Fibroblast of pulmonary artery (primary cell): ENCODE data around the gene ANKRD61.
"Not testable (repeated sequence)": the region's sequence is repeated elsewhere in the genome, so short reads cannot be mapped to it uniquely, and the experiment has no call there.

Experiments used
- DNase-seq: peaks from one replicate; pipeline ENCODE4 v3.0.0-alpha.2; 2010; ENCODE audit warnings: low read depth
- H3K4me3 ChIP-seq: replicated peaks from 2 replicates; pipeline ENCODE4 v1.5.1; 2011; ENCODE audit warnings: low read depth, mild to moderate bottlenecking, control low read depth, low read length, moderate library complexity
- TF ChIP-seq, protein P1 (sequence below): IDR thresholded peaks from 2 replicates; pipeline ENCODE4 v1.5.1; 2011; ENCODE audit warnings: mild to moderate bottlenecking, control low read depth, low read length, inconsistent platforms; ENCODE audit errors: missing control alignments

Gene ANKRD61

GRCh38 chr7:6030988-6031387 is at the start of gene ANKRD61:
ANKRD61 (plus strand) TSS chr7:6031376; CDS start chr7:6031376, 0 bp downstream.
- no peak for DNase-seq
- TF ChIP-seq, protein P1, sequence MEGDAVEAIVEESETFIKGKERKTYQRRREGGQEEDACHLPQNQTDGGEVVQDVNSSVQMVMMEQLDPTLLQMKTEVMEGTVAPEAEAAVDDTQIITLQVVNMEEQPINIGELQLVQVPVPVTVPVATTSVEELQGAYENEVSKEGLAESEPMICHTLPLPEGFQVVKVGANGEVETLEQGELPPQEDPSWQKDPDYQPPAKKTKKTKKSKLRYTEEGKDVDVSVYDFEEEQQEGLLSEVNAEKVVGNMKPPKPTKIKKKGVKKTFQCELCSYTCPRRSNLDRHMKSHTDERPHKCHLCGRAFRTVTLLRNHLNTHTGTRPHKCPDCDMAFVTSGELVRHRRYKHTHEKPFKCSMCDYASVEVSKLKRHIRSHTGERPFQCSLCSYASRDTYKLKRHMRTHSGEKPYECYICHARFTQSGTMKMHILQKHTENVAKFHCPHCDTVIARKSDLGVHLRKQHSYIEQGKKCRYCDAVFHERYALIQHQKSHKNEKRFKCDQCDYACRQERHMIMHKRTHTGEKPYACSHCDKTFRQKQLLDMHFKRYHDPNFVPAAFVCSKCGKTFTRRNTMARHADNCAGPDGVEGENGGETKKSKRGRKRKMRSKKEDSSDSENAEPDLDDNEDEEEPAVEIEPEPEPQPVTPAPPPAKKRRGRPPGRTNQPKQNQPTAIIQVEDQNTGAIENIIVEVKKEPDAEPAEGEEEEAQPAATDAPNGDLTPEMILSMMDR: no peak
- no peak within 1 kb of the TSS for H3K4me3 ChIP-seq

GRCh38 chr7:5987061-5987460 is 44.1 kb upstream of the ANKRD61 start:
- DNase-seq, H3K4me3 ChIP-seq: not testable (repeated sequence)

GRCh38 chr7:5997210-5997808 is 33.9 kb upstream of the ANKRD61 start:
- no peak overlapping the region for H3K4me3 ChIP-seq
- DNase-seq: peak; percentile 77
- TF ChIP-seq, protein P1: peak; percentile 66

DNA sequence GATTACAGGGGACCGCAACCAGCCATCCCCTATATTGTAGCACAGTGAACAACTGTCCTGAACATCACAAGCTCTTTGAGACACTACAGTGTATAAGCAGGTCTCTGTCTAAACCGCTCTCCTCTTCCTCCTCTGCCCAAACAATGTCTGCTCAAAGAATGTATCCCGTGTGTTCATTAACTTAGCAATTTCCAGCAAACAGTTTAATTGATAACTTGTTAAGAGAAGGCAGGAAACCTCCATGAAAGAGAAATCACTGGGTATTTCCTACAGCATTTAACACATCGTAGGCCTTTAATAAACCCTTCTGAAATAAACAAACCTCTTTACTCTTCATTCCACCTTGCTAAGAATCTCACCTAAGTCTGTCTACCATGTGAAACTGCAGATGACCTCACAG is 23.8 kb upstream of the ANKRD61 start:
- no peak for DNase-seq
- TF ChIP-seq, protein P1: no peak
- no peak overlapping the region for H3K4me3 ChIP-seq

- H3K4me3 ChIP-seq: peak overlapping the region; percentile 89
- DNase-seq: not testable (repeated sequence)
Measured at GRCh38 chr7:6007835-6008590, 23.2 kb upstream of the ANKRD61 start.

DNA sequence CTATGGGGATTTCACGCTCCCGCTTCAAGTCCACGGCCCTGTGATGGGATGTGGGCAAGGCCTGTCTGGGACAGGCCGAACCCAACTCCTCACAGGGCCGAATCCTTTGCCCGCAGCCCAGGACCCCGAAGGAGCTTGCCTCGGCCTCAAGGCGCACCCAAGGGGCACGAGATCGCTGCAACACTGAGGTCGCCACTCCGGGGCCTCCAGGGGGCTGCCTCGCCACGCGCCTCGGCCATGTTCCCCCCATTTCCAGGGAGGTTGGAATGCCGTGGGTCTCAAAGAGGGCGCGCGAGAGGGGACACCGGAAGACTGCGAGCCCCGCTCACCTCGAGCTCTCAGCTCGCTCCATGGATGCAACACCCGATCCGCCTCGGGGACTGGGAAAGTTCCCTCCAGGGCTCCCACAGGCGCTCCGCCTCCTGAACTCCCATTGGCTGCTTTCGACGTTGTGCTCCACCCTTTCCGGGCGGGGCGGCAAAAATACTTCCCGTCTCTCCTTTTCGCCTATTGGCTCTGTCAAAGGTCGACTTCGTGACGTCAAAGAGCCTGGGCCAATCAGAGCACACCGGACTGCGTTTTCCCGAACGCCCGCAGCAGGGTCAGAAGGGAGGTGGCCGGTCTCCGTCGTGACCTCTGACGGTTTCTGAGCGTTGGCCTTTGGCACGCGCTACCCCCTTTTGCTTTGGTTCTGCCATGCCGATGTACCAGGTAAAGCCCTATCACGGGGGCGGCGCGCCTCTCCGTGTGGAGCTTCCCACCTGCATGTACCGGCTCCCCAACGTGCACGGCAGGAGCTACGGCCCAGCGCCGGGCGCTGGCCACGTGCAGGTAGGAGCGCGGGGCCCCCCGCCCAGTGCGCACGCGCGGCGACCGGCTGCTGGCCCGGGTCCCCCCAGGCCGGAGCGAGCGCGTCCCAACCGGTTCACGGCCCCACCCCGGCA is 22.2 kb upstream of the ANKRD61 start, which contains the start of the genes AIMP2 and PMS2:
Gene AIMP2, plus strand, starts transcription at position 605 of the 944 bp plus-strand sequence. Its CDS starts 92 bp downstream, at position 697.
Gene PMS2, minus strand, starts transcription at position 382 of the 944 bp plus-strand sequence. Its CDS starts 30 bp downstream, at position 352.
- TF ChIP-seq, protein P1: no peak
- peak; percentile 99 for DNase-seq
- H3K4me3 ChIP-seq: peak within 1 kb of the TSS; percentile 89

DNA sequence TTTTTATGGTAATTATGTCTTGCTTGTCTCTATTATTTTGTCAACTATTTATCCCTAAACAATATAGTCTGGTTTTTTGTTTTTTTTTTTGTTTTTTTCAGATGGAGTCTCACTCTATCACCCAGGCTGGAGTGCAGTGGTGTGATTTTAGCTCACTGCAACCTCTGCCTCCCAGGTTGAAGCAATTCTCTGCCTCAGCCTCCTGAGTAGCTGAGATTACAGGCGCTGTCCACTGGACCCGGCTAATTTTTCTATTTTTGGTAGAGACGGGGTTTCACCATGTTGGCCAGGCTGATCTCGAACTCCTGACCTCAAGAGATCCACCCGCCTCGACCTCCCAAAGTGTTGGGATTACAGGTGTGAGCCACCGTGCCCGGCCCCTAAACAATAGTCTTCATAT is 20.8 kb upstream of the ANKRD61 start:
- not testable (repeated sequence) for DNase-seq
- H3K4me3 ChIP-seq: peak overlapping the region; percentile 89

GRCh38 chr7:6011541-6011940 is 19.6 kb upstream of the ANKRD61 start:
- no peak for DNase-seq
- no peak overlapping the region for H3K4me3 ChIP-seq
- TF ChIP-seq, protein P1: no peak
